ENCODE data around the gene JAML. TPM values are rescaled to one million over a fixed set of nuclear protein-coding genes. Genes with fewer than 3 reads are reported as not detected.

Gene JAML
- total and polyA plus RNA-seq, 2 of the 13 experiments (the other 11 are each of a cell fraction or from before 2014, with no cell fraction given) = 2.0 to 3.3 TPM

- TF ChIP-seq ZUFSP (CRISPR knock-in tag; IDR thresholded peaks at IDR 0.05; ENCODE audit: borderline replicate concordance) (no peak), ZNF639 (CRISPR knock-in tag; conservative IDR thresholded peaks at IDR 0.05) (no peak), CHCHD3 (CRISPR knock-in tag; IDR thresholded peaks at IDR 0.05) (no peak), FOXP4 (CRISPR knock-in tag; IDR thresholded peaks at IDR 0.05) (no peak), MAF1 (CRISPR knock-in tag; IDR thresholded peaks at IDR 0.05; ENCODE audit: borderline replicate concordance) (no peak), SALL2 (CRISPR knock-in tag; IDR thresholded peaks at IDR 0.05) (no peak), TCF7L2 (IDR thresholded peaks at IDR 0.05; ENCODE audit: low read depth, low read length) (no peak), PRDM10 (CRISPR knock-in tag; IDR thresholded peaks at IDR 0.05; ENCODE audit: low read depth) (no peak), ZFX (CRISPR knock-in tag; IDR thresholded peaks at IDR 0.05; ENCODE audit: low read depth) (no peak), ZNF780A (CRISPR knock-in tag; IDR thresholded peaks at IDR 0.05) (no peak), AHR (CRISPR knock-in tag; IDR thresholded peaks at IDR 0.05) (no peak), PBX2 (CRISPR knock-in tag; IDR thresholded peaks at IDR 0.05) (no peak), ZNF740 (CRISPR knock-in tag; IDR thresholded peaks at IDR 0.05) (no peak), ZNF772 (CRISPR knock-in tag; IDR thresholded peaks at IDR 0.05) (no peak), RFX3 (CRISPR knock-in tag; IDR thresholded peaks at IDR 0.05) (no peak), DMAP1 (CRISPR knock-in tag; IDR thresholded peaks at IDR 0.05) (no peak), CC2D1A (CRISPR knock-in tag; IDR thresholded peaks at IDR 0.05) (no peak), PHF5A (CRISPR knock-in tag; IDR thresholded peaks at IDR 0.05; ENCODE audit: low read depth, unreplicated experiment) (no peak), FOXO1 (CRISPR knock-in tag; IDR thresholded peaks at IDR 0.05) (no peak), ZNF367 (CRISPR knock-in tag; IDR thresholded peaks at IDR 0.05; ENCODE audit: borderline replicate concordance) (no peak)
Observed at GRCh38 chr11:118171269-118172062, 53.3 kb downstream of the JAML start (continued).
